H1 (cell line): ENCODE results near the gene PRAMEF33. TPM values are rescaled to one million over a fixed set of nuclear protein-coding genes. Genes with fewer than 3 reads are reported as not detected.
"Not testable (repeated sequence)": the region's sequence is repeated elsewhere in the genome, so short reads cannot be mapped to it uniquely, and the experiment has no call there.

Experiments
- CTCF ChIA-PET: fragments of 300-600 bp; sonication (Branson Sonifier 250); formaldehyde crosslinking; loops from one replicate; lab custom pipeline; 2021; ENCODE audit not compliant: partially characterized antibody; lab: Charles Lee
- POLR2A ChIA-PET: fragments of 300-600 bp; sonication (Branson Sonifier 250); formaldehyde crosslinking; loops from one replicate; lab custom pipeline; 2021; ENCODE audit warnings: inconsistent platforms; ENCODE audit not compliant: partially characterized antibody; lab: Charles Lee
- DNase-seq, 2 experiments: peaks; one replicate each; pipeline versions ENCODE4 v3.0.0 to v3.0.0-alpha.2; 2010 to 2022; ENCODE audit warnings: low spot score in 2 of 2, low read depth in 1 of 2, mixed read lengths in 1 of 2
- FAIRE-seq: peaks from 2 replicates; lab custom pipeline; 2011; peaks lifted over from hg19 to GRCh38; lab: Jason Lieb, UNC
- H2AFZ ChIP-seq: 2 replicates; pipeline ENCODE4 v1.8.1; 2012; ENCODE audit warnings: low read length, inconsistent platforms
- H2AK5ac ChIP-seq: 2 replicates; pipeline ENCODE4 v1.6.1; 2013; ENCODE audit warnings: low read depth, low read length
- H2BK120ac ChIP-seq: replicated peaks from 2 replicates; pipeline ENCODE3; 2013; ENCODE audit warnings: low read depth, low read length, inconsistent platforms
- H2BK12ac ChIP-seq: 2 replicates; pipeline ENCODE4 v1.6.1; 2013; ENCODE audit warnings: low read depth, low read length
- H2BK15ac ChIP-seq: 2 replicates; pipeline ENCODE4 v1.6.1; 2013; ENCODE audit warnings: low read length
- H2BK20ac ChIP-seq: 2 replicates; pipeline ENCODE4 v1.6.1; 2013; ENCODE audit warnings: low read length
- H2BK5ac ChIP-seq: 2 replicates; pipeline ENCODE4 v1.6.1; 2013; ENCODE audit warnings: low read depth, low read length
- H3K14ac ChIP-seq: 2 replicates; pipeline ENCODE4 v1.6.1; 2013; ENCODE audit warnings: inconsistent platforms; ENCODE audit not compliant: insufficient read length
- H3K18ac ChIP-seq: 2 replicates; pipeline ENCODE4 v1.6.1; 2013; ENCODE audit warnings: low read length; ENCODE audit errors: extremely low read depth
- H3K23ac ChIP-seq: 2 replicates; pipeline ENCODE4 v1.6.1; 2013; ENCODE audit warnings: inconsistent platforms; ENCODE audit not compliant: insufficient read length
- H3K23me2 ChIP-seq: 2 replicates; pipeline ENCODE4 v1.6.1; 2013; ENCODE audit warnings: low read depth, low read length
- H3K27ac ChIP-seq: 2 replicates; pipeline ENCODE4 v1.6.1; 2011; ENCODE audit warnings: low read depth, low read length, inconsistent platforms
- H3K27me3 ChIP-seq, 4 experiments: replicated peaks in 1 of 4; 1 replicate in 1 of 4; 2 replicates in 3 of 4; pipeline versions ENCODE4 v1.6.1 to v1.8.1; 2011 to 2013; ENCODE audit warnings: low read length in 3 of 4, mild to moderate bottlenecking in 3 of 4, inconsistent platforms in 2 of 4, mixed read lengths in 2 of 4, moderate library complexity in 1 of 4; ENCODE audit not compliant: control insufficient read depth in 3 of 4, insufficient read depth in 3 of 4; ENCODE audit errors: extremely low read depth in 1 of 4
- H3K36me3 ChIP-seq, 4 experiments: 2 replicates each; pipeline versions ENCODE4 v1.6.1 to v1.8.1; 2011 to 2013; ENCODE audit warnings: mild to moderate bottlenecking in 4 of 4, low read length in 3 of 4, moderate library complexity in 2 of 4, control low read depth in 1 of 4, inconsistent platforms in 1 of 4; ENCODE audit not compliant: insufficient read depth in 4 of 4, control insufficient read depth in 2 of 4
- H3K4ac ChIP-seq: replicated peaks from 2 replicates; pipeline ENCODE3; 2013; ENCODE audit warnings: low read length, low read depth, mixed read lengths, inconsistent platforms; ENCODE audit not compliant: insufficient read length
- H3K4me1 ChIP-seq, 4 experiments: replicated peaks in 1 of 4; 1 replicate in 1 of 4; 2 replicates in 3 of 4; pipeline versions ENCODE4 v1.6.1 to v1.8.1; 2011 to 2013; ENCODE audit warnings: low read length in 3 of 4, inconsistent platforms in 2 of 4, mixed read lengths in 1 of 4; ENCODE audit not compliant: insufficient read depth in 4 of 4, control insufficient read depth in 3 of 4
- H3K4me2 ChIP-seq, 2 experiments: 2 replicates each; pipeline versions ENCODE4 v1.6.1 to v1.8.1; 2011 to 2013; ENCODE audit warnings: low read depth in 2 of 2, low read length in 2 of 2, control low read depth in 1 of 2, inconsistent platforms in 1 of 2, mild to moderate bottlenecking in 1 of 2; ENCODE audit not compliant: insufficient read depth in 1 of 2
- H3K4me3 ChIP-seq, 4 experiments: fragments of 200-600, 300-600 bp in 1 of 4; sonication (generic), shearing (Covaris generic), sonication (Bioruptor Twin) in 1 of 4; 2 replicates each; pipeline versions ENCODE4 v1.5.1 to v1.8.1; 2011 to 2016; ENCODE audit warnings: low read length in 4 of 4, low read depth in 3 of 4, control low read depth in 2 of 4, inconsistent platforms in 2 of 4, mild to moderate bottlenecking in 2 of 4, mixed read lengths in 1 of 4, moderate library complexity in 1 of 4; ENCODE audit not compliant: insufficient read depth in 2 of 4; ENCODE audit errors: extremely low read depth in 1 of 4
- H3K56ac ChIP-seq: replicated peaks from 2 replicates; pipeline ENCODE3; 2013; ENCODE audit warnings: low read depth, mild to moderate bottlenecking, mixed read lengths, low read length, inconsistent platforms; ENCODE audit not compliant: insufficient read length
- H3K79me1 ChIP-seq: 2 replicates; pipeline ENCODE4 v1.6.1; 2013; ENCODE audit warnings: low read depth, low read length, control low read depth
- H3K79me2 ChIP-seq, 2 experiments: 2 replicates each; pipeline versions ENCODE4 v1.6.1 to v1.8.1; 2012 to 2013; ENCODE audit warnings: low read length in 2 of 2, mild to moderate bottlenecking in 2 of 2, inconsistent platforms in 1 of 2; ENCODE audit not compliant: insufficient read depth in 2 of 2, control insufficient read depth in 1 of 2
- H3K9ac ChIP-seq, 4 experiments: replicated peaks in 1 of 4; 1 replicate in 1 of 4; 2 replicates in 3 of 4; pipeline versions ENCODE4 v1.6.1 to v1.8.1; 2011 to 2013; ENCODE audit warnings: low read depth in 3 of 4, low read length in 3 of 4, control low read depth in 2 of 4, mild to moderate bottlenecking in 2 of 4, moderate library complexity in 2 of 4, inconsistent platforms in 1 of 4; ENCODE audit errors: extremely low read depth in 1 of 4
- H3K9me3 ChIP-seq, 2 experiments: 2 replicates each; pipeline versions ENCODE4 v1.6.1 to v1.8.1; 2012 to 2013; ENCODE audit warnings: mild to moderate bottlenecking in 2 of 2, moderate library complexity in 2 of 2, control low read depth in 1 of 2, inconsistent platforms in 1 of 2, low read depth in 1 of 2, low read length in 1 of 2, mixed read lengths in 1 of 2; ENCODE audit not compliant: insufficient read depth in 2 of 2
- H4K20me1 ChIP-seq, 2 experiments: replicated peaks in 1 of 2; 2 replicates each; pipeline versions ENCODE3 to v1.8.1; 2011 to 2013; ENCODE audit warnings: inconsistent platforms in 2 of 2, low read length in 2 of 2, mild to moderate bottlenecking in 1 of 2; ENCODE audit not compliant: insufficient read depth in 2 of 2, control insufficient read depth in 1 of 2
- H4K5ac ChIP-seq: 2 replicates; pipeline ENCODE4 v1.6.1; 2013; ENCODE audit warnings: low read length, low read depth, mixed read lengths, inconsistent platforms; ENCODE audit not compliant: insufficient read length
- H4K8ac ChIP-seq: 2 replicates; pipeline ENCODE4 v1.8.0; 2013; ENCODE audit warnings: mild to moderate bottlenecking, moderate library complexity, low read length, inconsistent platforms; ENCODE audit not compliant: insufficient read depth; ENCODE audit errors: extremely low read depth
- H4K91ac ChIP-seq: replicated peaks from 2 replicates; pipeline ENCODE3; 2013; ENCODE audit warnings: low read length, mixed read lengths, inconsistent platforms; ENCODE audit not compliant: insufficient read length
- WGBS, 2 experiments: shearing (Covaris generic) in 1 of 2; methylation state at CpG; one replicate each; pipeline versions ENCODE4 v1.1.6 to v1.1.7; 2013 to 2015; ENCODE audit warnings: low lambda C conversion rate in 2 of 2, mixed read lengths in 2 of 2, inconsistent platforms in 1 of 2, low coverage in 1 of 2, missing lambda C conversion rate in 1 of 2; ENCODE audit not compliant: insufficient replicate concordance in 2 of 2, insufficient coverage in 1 of 2, insufficient read length in 1 of 2; ENCODE audit errors: extremely low coverage in 1 of 2, missing lambda C conversion rate in 1 of 2; 5-methylcytosine and 5-hydroxymethylcytosine counted together
- polyA plus RNA-seq, 7 experiments: library from polyadenylated mRNA; depleted of rRNA in 3 of 7; stranded (reverse) in 5 of 7; unstranded in 2 of 7; fragments of >200 nt in 5 of 7; fragments of 200-250 nt in 2 of 7; gene quantifications; 1 replicate in 5 of 7; 2 replicates in 1 of 7; 4 replicates in 1 of 7; pipeline versions ENCODE4 v1.2.1 to v1.2.3, GENCODE V29; 2011 to 2013; ENCODE audit warnings: missing spikeins in 2 of 7, mixed read lengths in 2 of 7
- total RNA-seq: library from RNA; stranded (reverse); fragmentation: NEBNext Ultra II Directional; extraction: Animal tissue kit (Norgen Biotek cat#: 25700); gene quantifications from 2 replicates; pipeline ENCODE4 v1.2.1, GENCODE V29; 2021

PRAMEF33 gene
- total and polyA plus RNA-seq, 2 of the 8 experiments (the other 6 are each of a cell fraction or from before 2014, with no cell fraction given), result not detected

- H3K23ac ChIP-seq, H3K9ac ChIP-seq, H2BK20ac ChIP-seq, H4K91ac ChIP-seq, H3K56ac ChIP-seq, H3K4me2 ChIP-seq, POLR2A ChIA-PET, H2BK12ac ChIP-seq, H3K23me2 ChIP-seq, FAIRE-seq, H4K8ac ChIP-seq, H2AFZ ChIP-seq, H3K4me3 ChIP-seq, H3K4me1 ChIP-seq, H3K4ac ChIP-seq, DNase-seq, H2AK5ac ChIP-seq, H2BK5ac ChIP-seq, H3K79me1 ChIP-seq, CTCF ChIA-PET, H3K36me3 ChIP-seq, H2BK120ac ChIP-seq, H3K14ac ChIP-seq, H3K9me3 ChIP-seq, H3K18ac ChIP-seq, H4K20me1 ChIP-seq, H2BK15ac ChIP-seq, H3K27ac ChIP-seq, H3K79me2 ChIP-seq, H4K5ac ChIP-seq, H3K27me3 ChIP-seq: not testable (repeated sequence)
- 80% methylated on average over 1 of the region's 6 CpGs; no CpG with 5 or more reads in 1 of the 2 experiments for WGBS, 2 experiments
Observed at GRCh38 chr1:13277016-13277415, 26.3 kb upstream of the PRAMEF33 start.

- CTCF ChIA-PET, H3K79me2 ChIP-seq, H3K27me3 ChIP-seq, DNase-seq, H3K4ac ChIP-seq, H3K23me2 ChIP-seq, H4K8ac ChIP-seq, FAIRE-seq, H4K20me1 ChIP-seq, H2BK5ac ChIP-seq, H3K79me1 ChIP-seq, H2AK5ac ChIP-seq, H3K18ac ChIP-seq, H4K5ac ChIP-seq, H2AFZ ChIP-seq, POLR2A ChIA-PET, H4K91ac ChIP-seq, H3K27ac ChIP-seq, H3K23ac ChIP-seq, H3K4me1 ChIP-seq, H3K36me3 ChIP-seq, H3K9ac ChIP-seq, H2BK20ac ChIP-seq, H3K9me3 ChIP-seq, H2BK120ac ChIP-seq, H2BK15ac ChIP-seq, H3K4me2 ChIP-seq, H3K4me3 ChIP-seq, H2BK12ac ChIP-seq, H3K56ac ChIP-seq, H3K14ac ChIP-seq: not testable (repeated sequence)
- WGBS, 2 experiments, result 80% methylated on average over 1 of the region's 3 CpGs; no CpG with 5 or more reads in 1 of the 2 experiments
Observed at GRCh38 chr1:13279617-13280016, 23.7 kb upstream of the PRAMEF33 start.
